ENCODE measurements around the gene PRDM16. TPM values are rescaled to one million over a fixed set of nuclear protein-coding genes. Genes with fewer than 3 reads are reported as not detected.

PRDM16 gene
- total and polyA plus RNA-seq, 2 of the 13 experiments (the other 11 are each of a cell fraction or from before 2014, with no cell fraction given): 0.15 to 0.81 TPM

DNA sequence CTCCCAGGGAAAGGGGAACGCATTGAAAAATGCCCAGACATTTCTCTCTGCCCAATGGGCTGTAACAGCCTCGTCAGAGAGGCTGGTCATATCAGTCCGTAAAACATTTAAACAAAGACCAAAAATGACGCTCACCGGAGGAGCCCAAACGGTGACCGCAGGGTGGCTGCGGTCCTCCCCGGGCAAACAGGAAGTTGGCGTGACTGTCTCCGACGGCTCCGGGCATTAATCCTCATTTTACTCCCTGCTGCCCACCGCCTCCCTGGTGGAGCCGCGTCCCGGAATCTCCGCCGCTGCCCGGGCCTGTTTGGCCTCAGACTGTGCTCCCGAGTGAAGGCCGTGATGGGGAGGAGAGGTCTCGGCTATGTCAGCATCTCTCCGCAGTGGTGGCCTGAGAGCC is 9.9 kb downstream of the PRDM16 start:
- H3K4me1 ChIP-seq (ENCODE audit: insufficient read depth, low read length): no peaks in the 10 kb centered on the region
- H3K4me3 ChIP-seq (replicated peaks in 1 of 3; ENCODE audit: insufficient read depth in 1 of 3, low read depth in 2 of 3, low read length in 3 of 3): no peak overlapping the region
- ATAC-seq (no peak), DNase-seq (ENCODE audit: low spot score) (no peak), FAIRE-seq (no peak)
- TF ChIP-seq ZNF136 (CRISPR knock-in tag; IDR thresholded peaks at IDR 0.05; ENCODE audit: low read depth) (no peak), ZBTB7B (CRISPR knock-in tag; IDR thresholded peaks at IDR 0.05) (no peak), ATF7 (IDR thresholded peaks at IDR 0.05) (no peak), ATF7 (CRISPR knock-in tag; IDR thresholded peaks at IDR 0.05) (no peak), ISL2 (CRISPR knock-in tag; IDR thresholded peaks at IDR 0.05) (no peak), ZNF629 (CRISPR knock-in tag; conservative IDR thresholded peaks at IDR 0.05) (no peak), TAF15 (IDR thresholded peaks at IDR 0.05; ENCODE audit: low read depth, low read length, poor library complexity, severe bottlenecking) (no peak), ZFX (CRISPR knock-in tag; IDR thresholded peaks at IDR 0.05; ENCODE audit: low read depth) (no peak), U2AF1 (optimal IDR thresholded peaks at IDR 0.05; ENCODE audit: low read depth, low read length) (no peak), FOXJ3 (CRISPR knock-in tag; IDR thresholded peaks at IDR 0.05; ENCODE audit: borderline replicate concordance) (no peak), RNF2 (conservative IDR thresholded peaks at IDR 0.05; ENCODE audit: low read depth) (no peak), ZNF235 (CRISPR knock-in tag; IDR thresholded peaks at IDR 0.05; ENCODE audit: borderline replicate concordance) (no peak), ADNP (CRISPR knock-in tag; IDR thresholded peaks at IDR 0.05) (no peak), ERF (CRISPR knock-in tag; IDR thresholded peaks at IDR 0.05) (no peak), ZNF350 (CRISPR knock-in tag; IDR thresholded peaks at IDR 0.05; ENCODE audit: borderline replicate concordance, low read depth) (no peak), CREM (IDR thresholded peaks at IDR 0.05) (no peak), CREM (CRISPR knock-in tag; IDR thresholded peaks at IDR 0.05) (no peak)
- TF ChIP-seq, protein P1, sequence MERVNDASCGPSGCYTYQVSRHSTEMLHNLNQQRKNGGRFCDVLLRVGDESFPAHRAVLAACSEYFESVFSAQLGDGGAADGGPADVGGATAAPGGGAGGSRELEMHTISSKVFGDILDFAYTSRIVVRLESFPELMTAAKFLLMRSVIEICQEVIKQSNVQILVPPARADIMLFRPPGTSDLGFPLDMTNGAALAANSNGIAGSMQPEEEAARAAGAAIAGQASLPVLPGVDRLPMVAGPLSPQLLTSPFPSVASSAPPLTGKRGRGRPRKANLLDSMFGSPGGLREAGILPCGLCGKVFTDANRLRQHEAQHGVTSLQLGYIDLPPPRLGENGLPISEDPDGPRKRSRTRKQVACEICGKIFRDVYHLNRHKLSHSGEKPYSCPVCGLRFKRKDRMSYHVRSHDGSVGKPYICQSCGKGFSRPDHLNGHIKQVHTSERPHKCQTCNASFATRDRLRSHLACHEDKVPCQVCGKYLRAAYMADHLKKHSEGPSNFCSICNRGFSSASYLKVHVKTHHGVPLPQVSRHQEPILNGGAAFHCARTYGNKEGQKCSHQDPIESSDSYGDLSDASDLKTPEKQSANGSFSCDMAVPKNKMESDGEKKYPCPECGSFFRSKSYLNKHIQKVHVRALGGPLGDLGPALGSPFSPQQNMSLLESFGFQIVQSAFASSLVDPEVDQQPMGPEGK (CRISPR knock-in tag; IDR thresholded peaks at IDR 0.05): no peak
- TF ChIP-seq, protein P2, sequence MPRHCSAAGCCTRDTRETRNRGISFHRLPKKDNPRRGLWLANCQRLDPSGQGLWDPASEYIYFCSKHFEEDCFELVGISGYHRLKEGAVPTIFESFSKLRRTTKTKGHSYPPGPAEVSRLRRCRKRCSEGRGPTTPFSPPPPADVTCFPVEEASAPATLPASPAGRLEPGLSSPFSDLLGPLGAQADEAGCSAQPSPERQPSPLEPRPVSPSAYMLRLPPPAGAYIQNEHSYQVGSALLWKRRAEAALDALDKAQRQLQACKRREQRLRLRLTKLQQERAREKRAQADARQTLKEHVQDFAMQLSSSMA (CRISPR knock-in tag; IDR thresholded peaks at IDR 0.05): no peak
- TF ChIP-seq, protein P3, sequence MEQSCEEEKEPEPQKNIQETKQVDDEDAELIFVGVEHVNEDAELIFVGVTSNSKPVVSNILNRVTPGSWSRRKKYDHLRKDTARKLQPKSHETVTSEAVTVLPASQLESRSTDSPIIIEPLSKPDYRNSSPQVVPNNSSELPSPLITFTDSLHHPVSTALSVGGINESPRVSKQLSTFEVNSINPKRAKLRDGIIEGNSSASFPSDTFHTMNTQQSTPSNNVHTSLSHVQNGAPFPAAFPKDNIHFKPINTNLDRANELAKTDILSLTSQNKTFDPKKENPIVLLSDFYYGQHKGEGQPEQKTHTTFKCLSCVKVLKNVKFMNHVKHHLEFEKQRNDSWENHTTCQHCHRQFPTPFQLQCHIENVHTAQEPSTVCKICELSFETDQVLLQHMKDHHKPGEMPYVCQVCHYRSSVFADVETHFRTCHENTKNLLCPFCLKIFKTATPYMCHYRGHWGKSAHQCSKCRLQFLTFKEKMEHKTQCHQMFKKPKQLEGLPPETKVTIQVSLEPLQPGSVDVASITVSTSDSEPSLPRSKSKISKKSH (CRISPR knock-in tag; IDR thresholded peaks at IDR 0.05; ENCODE audit: borderline replicate concordance): no peak
- TF ChIP-seq, protein P4, sequence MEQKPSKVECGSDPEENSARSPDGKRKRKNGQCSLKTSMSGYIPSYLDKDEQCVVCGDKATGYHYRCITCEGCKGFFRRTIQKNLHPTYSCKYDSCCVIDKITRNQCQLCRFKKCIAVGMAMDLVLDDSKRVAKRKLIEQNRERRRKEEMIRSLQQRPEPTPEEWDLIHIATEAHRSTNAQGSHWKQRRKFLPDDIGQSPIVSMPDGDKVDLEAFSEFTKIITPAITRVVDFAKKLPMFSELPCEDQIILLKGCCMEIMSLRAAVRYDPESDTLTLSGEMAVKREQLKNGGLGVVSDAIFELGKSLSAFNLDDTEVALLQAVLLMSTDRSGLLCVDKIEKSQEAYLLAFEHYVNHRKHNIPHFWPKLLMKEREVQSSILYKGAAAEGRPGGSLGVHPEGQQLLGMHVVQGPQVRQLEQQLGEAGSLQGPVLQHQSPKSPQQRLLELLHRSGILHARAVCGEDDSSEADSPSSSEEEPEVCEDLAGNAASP (CRISPR knock-in tag; IDR thresholded peaks at IDR 0.05; ENCODE audit: borderline replicate concordance): no peak
- H3K4me2 ChIP-seq (ENCODE audit: low read depth, low read length): no peak overlapping the region
- H3K79me2 ChIP-seq (ENCODE audit: insufficient read depth, low read length): no peaks in the 10 kb centered on the region
- intact Hi-C loops (cut with micrococcal nuclease; ENCODE audit: unreplicated experiment) (no loop called here), in situ Hi-C loops (cut with HindIII; ENCODE audit: extremely low pct_ligation_motif_present, low pct_unique_long_range_greater_than_20kb) (no loop called here)
- H4K20me1 ChIP-seq (ENCODE audit: insufficient read depth, low read length): no peaks in the 10 kb centered on the region
- ChIA-PET CTCF (ENCODE audit: low intra/inter-chr PET ratio, low total read pairs) (no interaction called here), POLR2A (no interaction called here)
- H3K9me3 ChIP-seq (ENCODE audit: low read length): no peaks in the 10 kb centered on the region
- WGBS (ENCODE audit: low lambda C conversion rate): 82% methylated on average over 24 of the region's 24 CpGs
- H3K9ac ChIP-seq (ENCODE audit: insufficient read depth, low read depth, low read length): no peak overlapping the region
- H3K27me3 ChIP-seq (ENCODE audit: control insufficient read depth in 1 of 2, insufficient read depth in 2 of 2, low read length in 2 of 2): peaks cover 9 to 14% of the 10 kb centered on the region in 2 experiments; a peak in 4 of 5 replicates
- BruUV-seq (replicated peaks): no TSS peak
- H3K36me3 ChIP-seq (replicated peaks in 1 of 2; ENCODE audit: control insufficient read depth in 1 of 2, insufficient read depth in 2 of 2, low read length in 2 of 2): no peaks in the 10 kb centered on the region
- H3K27ac ChIP-seq (ENCODE audit: extremely low read length, insufficient read depth, low read length): no peak overlapping the region
- H2AFZ ChIP-seq (ENCODE audit: low read length): no peak overlapping the region
